Activated CD4-positive, CD25-positive, alpha-beta regulatory T cell treated with anti-CD3 and anti-CD28 coated beads, Interleukin-2, amount 50 U/mL, for 16 hours (primary cell): ENCODE data around the gene HPF1.
"Not testable (repeated sequence)": the region's sequence is repeated elsewhere in the genome, so short reads cannot be mapped to it uniquely, and the experiment has no call there.

ENCODE experiments used
- DNase-seq: peaks from one replicate; pipeline ENCODE4 v3.0.0-alpha.2; 2020; ENCODE audit warnings: low read depth, low spot score

HPF1 gene

GRCh38 chr4:169757575-169758184 lies at the start of gene HPF1:
Gene HPF1, minus strand, starts transcription at chr4:169757944. Its CDS starts 67 bp downstream, at chr4:169757877.
- peak; percentile 83 for DNase-seq

GRCh38 chr4:169806770-169807169 lies 49.0 kb upstream of the HPF1 start:
- DNase-seq = not testable (repeated sequence)

- no peak for DNase-seq
Observed at GRCh38 chr4:169803413-169803812, 45.7 kb upstream of the HPF1 start.

GRCh38 chr4:169802873-169803272 lies 45.1 kb upstream of the HPF1 start:
- no peak for DNase-seq

GRCh38 chr4:169800541-169800940 lies 42.8 kb upstream of the HPF1 start:
- DNase-seq = no peak

- DNase-seq = no peak
Observed at GRCh38 chr4:169799260-169799659, 41.5 kb upstream of the HPF1 start.

- DNase-seq = no peak
Observed at GRCh38 chr4:169795585-169795984, 37.8 kb upstream of the HPF1 start.

GRCh38 chr4:169791527-169792156 lies 33.9 kb upstream of the HPF1 start:
- DNase-seq = no peak

- no peak for DNase-seq
Observed at GRCh38 chr4:169791062-169791461, 33.3 kb upstream of the HPF1 start.

- no peak for DNase-seq
Observed at GRCh38 chr4:169774466-169775445, 17.0 kb upstream of the HPF1 start.

- DNase-seq = no peak
Observed at GRCh38 chr4:169773889-169774288, 16.1 kb upstream of the HPF1 start.

GRCh38 chr4:169771556-169772080 lies 13.9 kb upstream of the HPF1 start:
- DNase-seq = not testable (repeated sequence)

- DNase-seq = no peak
Observed at GRCh38 chr4:169770416-169770815, 12.7 kb upstream of the HPF1 start.

- no peak for DNase-seq
Observed at GRCh38 chr4:169768385-169768784, 10.6 kb upstream of the HPF1 start.

- DNase-seq = no peak
Observed at GRCh38 chr4:169766741-169767140, 9.0 kb upstream of the HPF1 start.

GRCh38 chr4:169765835-169766234 lies 8.1 kb upstream of the HPF1 start:
- no peak for DNase-seq

- no peak for DNase-seq
Observed at GRCh38 chr4:169761846-169762245, 4.1 kb upstream of the HPF1 start.

- DNase-seq = no peak
Observed at GRCh38 chr4:169758401-169758962, 738 bp upstream of the HPF1 start.

- DNase-seq = no peak
Observed at GRCh38 chr4:169756971-169757574, 671 bp downstream of the HPF1 start.

GRCh38 chr4:169745291-169745690 lies 12.5 kb downstream of the HPF1 start:
- DNase-seq = no peak

GRCh38 chr4:169744601-169745000 lies 13.1 kb downstream of the HPF1 start:
- no peak for DNase-seq
